Esophagus (tissue), 2 donors: ENCODE results near the gene MAN1A1. TPM values are rescaled to one million over a fixed set of nuclear protein-coding genes. Genes with fewer than 3 reads are reported as not detected.
"Not testable (repeated sequence)": the region's sequence is repeated elsewhere in the genome, so short reads cannot be mapped to it uniquely, and the experiment has no call there.

Experiments
- H3K27ac ChIP-seq, 2 donors: one replicate each; pipeline ENCODE4 v1.5.1; 2013; ENCODE audit warnings: low read depth in 2 of 2, mild to moderate bottlenecking in 2 of 2, inconsistent platforms in 1 of 2, low read length in 1 of 2, moderate library complexity in 1 of 2
- H3K27me3 ChIP-seq, 2 donors: one replicate each; pipeline ENCODE4 v1.6.1; 2013; ENCODE audit warnings: low read length in 2 of 2, control low read depth in 1 of 2, mild to moderate bottlenecking in 1 of 2; ENCODE audit not compliant: insufficient read depth in 2 of 2, control insufficient read depth in 1 of 2
- H3K36me3 ChIP-seq, 2 donors: one replicate each; pipeline ENCODE4 v1.6.1; 2013; ENCODE audit warnings: low read length in 1 of 2; ENCODE audit not compliant: control insufficient read depth in 2 of 2, insufficient read depth in 2 of 2
- H3K4me1 ChIP-seq, 2 donors: one replicate each; pipeline ENCODE4 v1.6.1; 2013; ENCODE audit warnings: low read length in 1 of 2; ENCODE audit not compliant: control insufficient read depth in 2 of 2, insufficient read depth in 2 of 2
- H3K4me3 ChIP-seq, 2 donors: one replicate each; pipeline ENCODE4 v1.5.1; 2013; ENCODE audit warnings: low read length in 2 of 2, mild to moderate bottlenecking in 2 of 2, low read depth in 1 of 2, moderate library complexity in 1 of 2
- H3K9me3 ChIP-seq, 2 donors: one replicate each; pipeline ENCODE4 v1.6.1; 2013; ENCODE audit warnings: mild to moderate bottlenecking in 2 of 2, low read depth in 1 of 2, low read length in 1 of 2, moderate library complexity in 1 of 2; ENCODE audit not compliant: control insufficient read depth in 2 of 2, insufficient read depth in 1 of 2
- WGBS, 2 donors: extraction: QIAGEN DNeasy Blood & Tissue Kit; methylation state at CpG; one replicate each; pipeline ENCODE4 v1.1.7; 2013; 5-methylcytosine and 5-hydroxymethylcytosine counted together
- polyA plus RNA-seq, 2 donors: library from polyadenylated mRNA; stranded (reverse); fragments of 200-250 nt; gene quantifications; one replicate each; pipeline ENCODE4 v1.2.3, GENCODE V29; 2013
- donor health status: healthy with polysubstance abuse.
- donor health status: Bipolar disorder and iron deficiency.

The MAN1A1 gene
- polyA plus RNA-seq, 2 donors, result 2.0 to 5.3 TPM

DNA sequence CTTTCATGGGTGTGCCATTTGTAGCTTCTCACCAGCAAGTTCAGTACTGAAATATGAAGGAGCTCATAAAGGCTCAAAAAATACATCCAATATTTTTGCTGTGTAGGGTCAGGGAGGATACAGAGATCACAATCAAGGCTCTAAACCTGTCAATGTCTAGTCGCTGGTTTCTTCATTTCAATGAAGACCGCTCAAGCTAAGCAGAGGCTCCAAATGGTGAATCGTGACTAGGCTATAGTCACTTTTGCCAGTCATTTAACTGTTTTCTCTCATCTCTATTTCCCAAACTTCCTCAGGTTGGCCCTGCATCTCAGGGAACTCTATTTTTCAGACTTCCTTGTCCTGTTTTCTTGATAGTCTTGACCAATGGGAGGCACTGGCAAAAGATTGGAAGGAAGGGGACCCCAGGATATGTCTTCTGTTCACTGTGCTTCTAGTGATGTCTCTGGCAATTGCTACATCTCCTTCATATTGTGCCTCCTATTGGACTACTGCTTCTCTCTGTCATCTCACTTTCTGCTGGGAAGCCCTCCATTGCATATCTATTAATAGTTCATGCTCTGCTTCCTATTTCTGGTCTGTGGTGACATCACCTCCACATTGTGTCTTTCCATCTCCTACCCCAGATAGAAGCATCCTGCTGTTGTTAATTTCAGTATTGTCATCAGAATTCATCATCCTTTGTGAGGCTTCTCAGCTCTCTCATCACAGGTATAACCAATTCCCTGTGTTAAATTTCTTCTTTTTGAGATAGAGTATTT lies 183.4 kb downstream of the MAN1A1 start:
- WGBS, 2 donors, result 97 to 99% methylated on average over 3 of the region's 3 CpGs
- H3K4me3 ChIP-seq, result no peak overlapping the region
- H3K36me3 ChIP-seq, result no peaks in the 10 kb centered on the region
- peaks cover 0 to 4% of the 10 kb centered on the region in 2 donors for H3K9me3 ChIP-seq
- no peaks in the 10 kb centered on the region for H3K27me3 ChIP-seq
- H3K4me1 ChIP-seq, result no peaks in the 10 kb centered on the region
- H3K27ac ChIP-seq, result no peak overlapping the region

DNA sequence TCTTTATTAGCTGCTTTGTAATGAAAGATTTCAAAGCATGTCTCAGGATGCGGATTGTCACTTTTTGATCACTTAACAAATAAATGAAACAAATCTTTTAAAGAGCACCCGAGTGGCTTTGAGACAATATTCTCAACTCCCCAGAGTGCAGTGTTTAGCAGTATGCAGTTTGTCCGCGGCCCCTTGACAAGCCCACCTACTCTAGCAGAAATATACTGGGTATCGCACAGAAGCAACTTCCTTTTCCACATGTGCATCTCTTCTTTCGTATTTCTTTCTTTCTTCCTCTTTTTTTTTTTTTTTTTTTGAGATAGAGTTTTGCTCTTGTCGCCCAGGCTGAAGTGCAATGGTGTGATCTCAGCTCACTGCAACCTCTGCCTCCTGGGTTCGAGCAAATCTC lies 186.6 kb downstream of the MAN1A1 start:
- WGBS, 2 donors, result 83 to 86% methylated on average over 8 of the region's 8 CpGs
- no peak overlapping the region for H3K27ac ChIP-seq
- no peaks in the 10 kb centered on the region for H3K36me3 ChIP-seq
- peaks cover 0 to 6% of the 10 kb centered on the region in 2 donors for H3K9me3 ChIP-seq
- H3K27me3 ChIP-seq, result no peaks in the 10 kb centered on the region
- no peaks in the 10 kb centered on the region for H3K4me1 ChIP-seq
- no peak overlapping the region for H3K4me3 ChIP-seq

DNA sequence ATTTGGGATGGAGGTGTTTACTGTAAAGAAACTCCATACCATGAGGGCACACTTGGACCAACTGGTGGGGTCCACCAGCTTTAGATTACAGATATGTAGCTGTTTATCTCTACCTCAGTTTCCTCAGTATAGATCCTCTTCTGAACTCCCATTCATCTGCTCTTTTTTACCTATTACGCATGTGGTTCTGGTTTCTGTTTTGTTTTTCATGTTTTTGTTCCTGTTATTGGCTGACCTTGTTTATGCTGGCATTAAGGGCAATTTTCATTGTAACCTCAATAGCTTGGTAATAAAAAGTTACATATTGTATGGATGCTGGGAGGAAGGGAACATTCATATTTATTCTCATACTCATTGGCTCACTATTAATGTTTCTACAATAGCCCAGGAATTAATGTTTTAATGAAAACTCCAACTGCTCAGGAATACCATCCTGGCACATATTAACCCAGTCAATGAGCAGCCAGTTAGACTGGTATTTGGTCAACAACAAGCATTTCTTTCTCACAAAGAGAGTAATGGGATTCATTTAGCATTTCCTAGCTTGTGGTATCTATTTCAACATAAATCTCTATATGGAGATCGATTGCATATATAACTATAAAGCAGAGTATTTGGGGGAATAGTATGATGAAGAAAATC lies 187.3 kb downstream of the MAN1A1 start:
- no peak overlapping the region for H3K27ac ChIP-seq
- H3K4me3 ChIP-seq, result no peak overlapping the region
- no peaks in the 10 kb centered on the region for H3K27me3 ChIP-seq
- H3K9me3 ChIP-seq, result peaks cover 0 to 6% of the 10 kb centered on the region in 2 donors
- 87 to 90% methylated on average over 2 of the region's 2 CpGs for WGBS, 2 donors
- H3K4me1 ChIP-seq, result no peaks in the 10 kb centered on the region
- no peaks in the 10 kb centered on the region for H3K36me3 ChIP-seq

DNA sequence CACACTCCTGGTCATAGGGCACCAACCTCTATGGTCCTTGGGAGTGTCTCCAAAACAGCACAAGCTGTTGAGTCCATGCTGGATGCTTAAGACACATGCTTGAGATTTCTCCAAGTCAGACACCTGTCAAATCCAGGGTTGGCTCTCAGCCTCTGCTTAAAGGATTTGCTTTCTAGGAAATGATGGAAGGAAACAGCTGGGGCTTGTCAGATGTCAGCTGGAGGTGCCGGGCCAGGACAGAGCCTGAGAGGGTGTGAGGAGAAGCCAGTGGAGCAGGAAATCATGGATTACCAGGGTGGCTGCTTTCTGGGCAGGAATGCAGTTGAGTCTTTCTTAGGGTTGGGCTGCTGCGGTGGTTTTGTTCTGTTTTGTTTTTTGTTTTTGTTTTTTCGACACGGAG lies 188.1 kb downstream of the MAN1A1 start:
- H3K27ac ChIP-seq, result no peak overlapping the region
- 53 to 63% methylated on average over 4 of the region's 4 CpGs for WGBS, 2 donors
- no peaks in the 10 kb centered on the region for H3K36me3 ChIP-seq
- H3K4me3 ChIP-seq, result no peak overlapping the region
- no peaks in the 10 kb centered on the region for H3K27me3 ChIP-seq
- H3K9me3 ChIP-seq, result peaks cover 0 to 6% of the 10 kb centered on the region in 2 donors
- H3K4me1 ChIP-seq, result no peaks in the 10 kb centered on the region

DNA sequence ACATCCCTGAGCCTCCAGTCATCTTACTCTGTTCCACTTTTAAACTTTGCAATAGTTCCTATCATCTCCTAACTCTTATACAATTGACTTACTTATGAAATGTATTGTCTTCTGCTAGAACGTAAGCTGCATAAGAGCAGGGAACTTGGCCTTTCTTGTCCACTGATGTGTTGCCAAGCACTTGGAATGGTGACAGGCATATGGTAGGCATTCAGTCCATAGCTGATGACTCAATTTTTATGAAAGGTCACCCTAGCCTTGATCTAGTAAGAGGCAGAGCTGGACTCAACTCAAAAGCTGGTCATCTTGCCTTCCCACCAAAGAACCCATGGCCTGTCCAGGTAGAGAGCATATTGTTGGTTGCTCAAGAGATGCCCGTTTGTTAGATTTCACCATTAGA lies 188.7 kb downstream of the MAN1A1 start:
- Histone ChIP-seq H3K27ac (no peak overlapping the region), H3K4me1 (no peaks in the 10 kb centered on the region), H3K27me3 (no peaks in the 10 kb centered on the region), H3K9me3 (peaks cover 0 to 6% of the 10 kb centered on the region in 2 donors), H3K4me3 (no peak overlapping the region), H3K36me3 (no peaks in the 10 kb centered on the region)
- WGBS, 2 donors, result 71 to 74% methylated on average over 2 of the region's 2 CpGs

- Histone ChIP-seq H3K36me3 (no peaks in the 10 kb centered on the region), H3K4me3 (no peak overlapping the region), H3K4me1 (no peaks in the 10 kb centered on the region), H3K27me3 (no peaks in the 10 kb centered on the region), H3K27ac (no peak overlapping the region), H3K9me3 (peaks cover 0 to 6% of the 10 kb centered on the region in 2 donors)
- WGBS, 2 donors, result 83 to 84% methylated on average over 9 of the region's 9 CpGs
These were observed 191.3 kb downstream of the MAN1A1 start for GRCh38 chr6:119158057-119158848.

DNA sequence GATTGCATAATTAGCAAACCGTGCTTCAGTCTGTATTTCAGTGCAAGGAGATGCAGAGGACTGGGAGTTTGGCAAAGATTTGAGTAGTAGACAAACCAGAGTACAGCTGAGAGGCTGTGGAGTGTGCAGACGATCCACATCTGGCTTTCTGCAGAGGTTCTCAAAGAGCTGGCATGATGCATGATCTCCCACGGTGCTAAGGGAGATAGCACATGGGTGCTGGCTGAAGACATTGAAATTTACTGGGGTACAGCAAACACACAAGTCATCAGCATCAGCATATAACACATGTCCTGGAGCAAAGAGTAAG lies 192.1 kb downstream of the MAN1A1 start:
- Histone ChIP-seq H3K36me3 (no peaks in the 10 kb centered on the region), H3K27ac (no peak overlapping the region), H3K9me3 (peaks cover 0 to 6% of the 10 kb centered on the region in 2 donors), H3K4me1 (no peaks in the 10 kb centered on the region), H3K27me3 (no peaks in the 10 kb centered on the region), H3K4me3 (no peak overlapping the region)
- 53 to 61% methylated on average over 3 of the region's 3 CpGs for WGBS, 2 donors

DNA sequence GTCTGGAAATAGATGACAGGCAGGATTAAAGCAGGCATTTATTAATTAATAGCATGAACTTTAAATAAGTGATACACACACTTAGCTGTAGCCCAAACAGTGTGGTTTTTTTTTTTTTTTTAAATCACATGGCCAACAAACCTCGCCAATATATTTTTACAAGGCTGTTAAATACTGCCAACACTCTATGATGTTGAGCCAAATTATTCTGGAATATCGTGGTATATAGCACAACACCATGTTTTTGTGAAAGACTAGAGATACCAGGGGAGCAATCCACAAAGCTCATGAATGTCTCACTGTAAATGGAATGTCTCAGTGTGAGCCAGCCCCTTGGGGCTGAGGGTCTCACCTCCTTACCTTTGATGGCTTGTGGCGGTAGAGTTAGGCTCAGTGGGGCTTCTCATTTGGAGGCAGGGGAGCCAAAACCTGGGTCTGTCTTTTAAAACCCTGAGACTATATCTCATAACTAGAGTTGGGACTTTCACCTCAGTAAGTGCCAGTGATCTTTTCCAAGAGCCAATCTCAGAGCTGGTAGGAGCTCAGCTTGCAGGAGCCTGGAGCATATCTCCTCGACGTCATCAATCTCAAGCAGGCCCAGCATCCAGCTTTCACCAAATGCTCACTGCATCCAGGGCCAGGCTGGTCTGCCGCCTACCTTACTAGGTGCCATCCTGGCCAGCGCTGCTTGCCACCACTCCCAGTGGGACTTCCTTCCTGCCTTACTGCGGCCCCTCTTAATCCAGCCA lies 192.6 kb downstream of the MAN1A1 start:
- WGBS, 2 donors, result 65 to 67% methylated on average over 8 of the region's 8 CpGs
- H3K36me3 ChIP-seq, result no peaks in the 10 kb centered on the region
- H3K27me3 ChIP-seq, result no peaks in the 10 kb centered on the region
- H3K4me3 ChIP-seq, result no peak overlapping the region
- no peak overlapping the region for H3K27ac ChIP-seq
- no peaks in the 10 kb centered on the region for H3K4me1 ChIP-seq
- H3K9me3 ChIP-seq, result peaks cover 0 to 6% of the 10 kb centered on the region in 2 donors

DNA sequence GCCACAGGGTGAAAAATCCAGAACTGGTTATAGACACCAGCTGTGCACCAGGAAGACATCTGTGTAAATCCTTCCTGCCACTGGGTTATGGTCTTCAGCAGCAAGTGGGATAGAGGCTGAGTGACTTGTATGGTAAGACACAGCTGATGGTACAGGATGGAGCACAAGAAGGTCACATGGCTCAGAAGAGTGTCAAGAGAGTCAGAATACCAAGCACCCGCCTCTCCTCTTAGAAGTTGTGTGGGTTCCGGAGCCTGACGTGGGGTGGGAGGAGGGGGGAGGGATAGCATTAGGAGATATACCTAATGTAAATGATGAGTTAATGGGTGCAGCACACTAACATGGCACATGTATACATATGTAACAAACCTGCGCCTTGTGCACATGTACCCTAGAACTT lies 193.5 kb downstream of the MAN1A1 start:
- not testable (repeated sequence) for H3K27me3 ChIP-seq, H3K9me3 ChIP-seq, H3K4me1 ChIP-seq, H3K27ac ChIP-seq, H3K36me3 ChIP-seq, H3K4me3 ChIP-seq
- WGBS, 2 donors, result 88 to 95% methylated on average over 4 of the region's 4 CpGs
